NOMO-1 treated with DMSO at 0.1 percent for 48 hours (cell line): ENCODE data around the gene QRICH1.

ENCODE experiments used
- DNase-seq: peaks from one replicate; lab custom pipeline; 2025; ENCODE audit not compliant: unreplicated experiment; lab: John Stamatoyannopoulos, UW

Gene QRICH1

GRCh38 chr3:49093853-49094767, at the start of gene QRICH1:
TSS of gene QRICH1 (minus strand) at chr3:49094071. CDS start at chr3:49077017, 17,054 bp downstream.
- DNase-seq = peak; percentile 97

GRCh38 chr3:49140080-49140479, 46.2 kb upstream of the QRICH1 start:
- no peak for DNase-seq

GRCh38 chr3:49135499-49135898, 41.6 kb upstream of the QRICH1 start:
- DNase-seq = no peak

- no peak for DNase-seq
These were observed 40.8 kb upstream of the QRICH1 start for GRCh38 chr3:49134471-49135265.

GRCh38 chr3:49133226-49133951, 39.5 kb upstream of the QRICH1 start:
- DNase-seq = no peak

- DNase-seq = no peak
These were observed 38.8 kb upstream of the QRICH1 start, which contains the start of gene LAMB2 for GRCh38 chr3:49132437-49133225. TSS of gene LAMB2 (minus strand) at chr3:49133050. CDS start at chr3:49132867, 183 bp downstream.

- no peak for DNase-seq
These were observed 38.2 kb upstream of the QRICH1 start for GRCh38 chr3:49132073-49132436.

- DNase-seq = no peak
These were observed 37.7 kb upstream of the QRICH1 start for GRCh38 chr3:49131576-49131975.

GRCh38 chr3:49131040-49131439, 37.2 kb upstream of the QRICH1 start:
- DNase-seq = no peak

GRCh38 chr3:49124991-49125670, 31.3 kb upstream of the QRICH1 start:
- DNase-seq = no peak

GRCh38 chr3:49124203-49124602, 30.3 kb upstream of the QRICH1 start:
- no peak for DNase-seq

GRCh38 chr3:49123687-49124086, 29.8 kb upstream of the QRICH1 start:
- DNase-seq = no peak

- no peak for DNase-seq
These were observed 29.1 kb upstream of the QRICH1 start for GRCh38 chr3:49122886-49123545.

GRCh38 chr3:49122451-49122850, 28.6 kb upstream of the QRICH1 start:
- no peak for DNase-seq

- no peak for DNase-seq
These were observed 28.2 kb upstream of the QRICH1 start for GRCh38 chr3:49122022-49122421.

GRCh38 chr3:49121132-49121736, 27.4 kb upstream of the QRICH1 start:
- DNase-seq = no peak

- peak; percentile 79 for DNase-seq
These were observed 26.7 kb upstream of the QRICH1 start, which contains the start of gene USP19 for GRCh38 chr3:49120438-49121131. TSS of gene USP19 (minus strand) at chr3:49120823. CDS start at chr3:49119145, 1,678 bp downstream.

- DNase-seq = no peak
These were observed 26.2 kb upstream of the QRICH1 start for GRCh38 chr3:49120096-49120437.
